Osteocyte (in vitro differentiated cells): ENCODE data around the gene ANO9. TPM values are rescaled to one million over a fixed set of nuclear protein-coding genes. Genes with fewer than 3 reads are reported as not detected.

ENCODE experiments used
- DNase-seq: peaks from one replicate; pipeline ENCODE4 v3.0.0; 2021; ENCODE audit warnings: mixed read lengths; ENCODE audit not compliant: unreplicated experiment; ENCODE audit errors: extremely low spot score
- H3K27ac Mint-ChIP-seq: one replicate; pipeline ENCODE4 v1.8.0; 2021; ENCODE audit warnings: mild to moderate bottlenecking, mixed read lengths; ENCODE audit not compliant: unreplicated experiment
- H3K27me3 Mint-ChIP-seq: one replicate; pipeline ENCODE4 v1.8.0; 2021; ENCODE audit warnings: mixed read lengths; ENCODE audit not compliant: unreplicated experiment
- H3K36me3 Mint-ChIP-seq: one replicate; pipeline ENCODE4 v1.8.0; 2021; ENCODE audit warnings: mixed read lengths; ENCODE audit not compliant: unreplicated experiment
- H3K4me1 Mint-ChIP-seq: one replicate; pipeline ENCODE4 v1.8.0; 2021; ENCODE audit warnings: mixed read lengths; ENCODE audit not compliant: unreplicated experiment
- H3K4me3 Mint-ChIP-seq: one replicate; pipeline ENCODE4 v1.8.0; 2021; ENCODE audit warnings: mild to moderate bottlenecking, moderate library complexity, mixed read lengths; ENCODE audit not compliant: unreplicated experiment
- H3K9me3 Mint-ChIP-seq: one replicate; pipeline ENCODE4 v1.8.0; 2021; ENCODE audit warnings: mixed read lengths; ENCODE audit not compliant: unreplicated experiment
- total RNA-seq: library from RNA; stranded (reverse); gene quantifications from 2 replicates; pipeline ENCODE4 v1.2.1, GENCODE V29; 2021
- TF ChIP-seq, protein P1 (sequence below): fragments of 200-600 bp; sonication (generic); IDR thresholded peaks from 2 replicates; pipeline ENCODE4 v1.5.0; 2021; ENCODE audit warnings: antibody characterized with exemption, mild to moderate bottlenecking, moderate library complexity

The ANO9 gene
- total RNA-seq, 1 donor from 2014 or later, result not detected

- H3K9me3 Mint-ChIP-seq, result no peaks in the 10 kb centered on the region
- H3K27ac Mint-ChIP-seq, result no peak overlapping the region
- no peaks in the 10 kb centered on the region for H3K27me3 Mint-ChIP-seq
- no peak overlapping the region for H3K4me3 Mint-ChIP-seq
- TF ChIP-seq, protein P1, sequence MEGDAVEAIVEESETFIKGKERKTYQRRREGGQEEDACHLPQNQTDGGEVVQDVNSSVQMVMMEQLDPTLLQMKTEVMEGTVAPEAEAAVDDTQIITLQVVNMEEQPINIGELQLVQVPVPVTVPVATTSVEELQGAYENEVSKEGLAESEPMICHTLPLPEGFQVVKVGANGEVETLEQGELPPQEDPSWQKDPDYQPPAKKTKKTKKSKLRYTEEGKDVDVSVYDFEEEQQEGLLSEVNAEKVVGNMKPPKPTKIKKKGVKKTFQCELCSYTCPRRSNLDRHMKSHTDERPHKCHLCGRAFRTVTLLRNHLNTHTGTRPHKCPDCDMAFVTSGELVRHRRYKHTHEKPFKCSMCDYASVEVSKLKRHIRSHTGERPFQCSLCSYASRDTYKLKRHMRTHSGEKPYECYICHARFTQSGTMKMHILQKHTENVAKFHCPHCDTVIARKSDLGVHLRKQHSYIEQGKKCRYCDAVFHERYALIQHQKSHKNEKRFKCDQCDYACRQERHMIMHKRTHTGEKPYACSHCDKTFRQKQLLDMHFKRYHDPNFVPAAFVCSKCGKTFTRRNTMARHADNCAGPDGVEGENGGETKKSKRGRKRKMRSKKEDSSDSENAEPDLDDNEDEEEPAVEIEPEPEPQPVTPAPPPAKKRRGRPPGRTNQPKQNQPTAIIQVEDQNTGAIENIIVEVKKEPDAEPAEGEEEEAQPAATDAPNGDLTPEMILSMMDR, result no peak
- no peak for DNase-seq
- no peaks in the 10 kb centered on the region for H3K36me3 Mint-ChIP-seq
- no peaks in the 10 kb centered on the region for H3K4me1 Mint-ChIP-seq
These were observed 8.2 kb downstream of the ANO9 start for GRCh38 chr11:433641-434040.

DNA sequence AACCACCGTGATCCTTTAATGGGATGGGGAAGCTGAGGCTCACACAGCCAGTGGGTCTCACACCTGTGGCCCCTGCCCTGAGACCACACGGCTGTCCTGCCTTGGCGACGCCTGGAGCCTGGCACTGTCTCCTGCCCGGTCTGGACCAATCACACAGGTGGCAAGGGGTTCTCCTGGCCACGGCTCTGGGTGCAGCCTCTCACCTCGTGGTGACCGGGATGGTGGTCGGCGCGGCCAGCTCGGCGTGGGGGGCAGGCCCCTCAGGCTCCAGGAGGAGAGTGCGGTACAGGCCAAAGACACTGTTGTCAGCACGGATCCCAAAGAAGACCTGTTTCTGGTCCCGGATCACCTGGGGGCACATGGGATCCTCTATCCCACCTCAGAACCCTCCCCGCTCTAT lies 8.7 kb downstream of the ANO9 start:
- DNase-seq, result no peak
- no peak overlapping the region for H3K27ac Mint-ChIP-seq
- TF ChIP-seq, protein P1, result no peak
- H3K36me3 Mint-ChIP-seq, result no peaks in the 10 kb centered on the region
- H3K4me1 Mint-ChIP-seq, result no peaks in the 10 kb centered on the region
- H3K27me3 Mint-ChIP-seq, result no peaks in the 10 kb centered on the region
- H3K9me3 Mint-ChIP-seq, result no peaks in the 10 kb centered on the region
- no peak overlapping the region for H3K4me3 Mint-ChIP-seq

GRCh38 chr11:432501-433100 lies 9.2 kb downstream of the ANO9 start:
- no peaks in the 10 kb centered on the region for H3K27me3 Mint-ChIP-seq
- no peak for DNase-seq
- TF ChIP-seq, protein P1, result no peak
- no peak overlapping the region for H3K4me3 Mint-ChIP-seq
- no peaks in the 10 kb centered on the region for H3K36me3 Mint-ChIP-seq
- H3K4me1 Mint-ChIP-seq, result no peaks in the 10 kb centered on the region
- no peak overlapping the region for H3K27ac Mint-ChIP-seq
- no peaks in the 10 kb centered on the region for H3K9me3 Mint-ChIP-seq

DNA sequence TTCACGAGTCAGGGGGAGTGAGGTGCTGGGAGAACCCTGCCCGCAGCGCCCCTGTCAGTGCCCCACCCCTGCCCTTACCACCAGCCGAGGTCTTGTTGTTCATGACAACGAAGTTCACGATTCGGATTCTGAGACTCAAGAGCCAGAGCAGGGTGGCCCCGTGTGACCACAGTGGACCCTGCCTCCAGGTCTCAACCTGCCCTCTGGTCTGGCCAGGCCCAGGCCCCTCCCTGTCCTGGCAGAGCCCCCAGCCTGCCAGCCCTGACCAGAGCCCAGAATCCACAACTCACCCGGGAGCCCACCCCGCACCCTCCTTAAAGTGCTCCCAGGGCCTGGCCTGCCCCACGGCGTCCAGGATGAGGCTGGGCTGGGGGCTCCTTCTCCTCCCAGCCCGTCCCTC lies 9.9 kb downstream of the ANO9 start:
- H3K4me3 Mint-ChIP-seq, result no peak overlapping the region
- no peaks in the 10 kb centered on the region for H3K27me3 Mint-ChIP-seq
- H3K36me3 Mint-ChIP-seq, result no peaks in the 10 kb centered on the region
- H3K9me3 Mint-ChIP-seq, result no peaks in the 10 kb centered on the region
- H3K27ac Mint-ChIP-seq, result no peak overlapping the region
- no peaks in the 10 kb centered on the region for H3K4me1 Mint-ChIP-seq
- TF ChIP-seq, protein P1, result no peak
- no peak for DNase-seq

DNA sequence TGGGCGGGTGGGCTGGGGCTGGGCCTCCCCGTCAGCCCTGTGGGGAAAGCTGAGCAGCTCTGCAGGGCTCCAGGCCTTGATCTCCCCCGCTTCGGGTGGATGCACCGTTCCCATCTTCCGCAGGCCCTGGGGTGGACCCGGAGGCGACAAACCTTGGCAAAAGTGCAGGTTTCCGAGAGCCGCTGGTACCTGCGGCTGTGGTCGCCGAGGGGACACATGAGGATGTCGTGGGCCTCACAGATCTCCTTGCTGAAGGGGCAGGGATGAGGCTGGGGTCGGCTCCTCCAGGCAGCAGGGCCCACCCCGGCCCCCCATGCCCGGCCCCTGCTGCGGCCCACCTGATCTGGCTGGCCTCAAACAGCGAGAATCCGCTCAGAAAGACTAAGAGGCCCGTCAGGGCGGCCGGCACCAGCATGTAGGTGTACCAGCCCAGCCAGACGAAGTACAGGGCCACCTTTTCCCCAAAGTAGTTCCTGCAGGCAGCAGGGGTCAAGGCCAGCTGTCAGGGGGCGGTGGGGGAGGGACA lies 11.8 kb downstream of the ANO9 start:
- H3K36me3 Mint-ChIP-seq, result no peaks in the 10 kb centered on the region
- no peaks in the 10 kb centered on the region for H3K4me1 Mint-ChIP-seq
- H3K4me3 Mint-ChIP-seq, result no peak overlapping the region
- TF ChIP-seq, protein P1, result no peak
- no peaks in the 10 kb centered on the region for H3K9me3 Mint-ChIP-seq
- peaks cover 4% of the 10 kb centered on the region for H3K27me3 Mint-ChIP-seq
- no peak for DNase-seq
- no peak overlapping the region for H3K27ac Mint-ChIP-seq
